Epithelial cell of prostate (primary cell): ENCODE data around the gene CDKAL1.
A peak's percentile ranks its signal among the peaks of the same experiment; 100 is the strongest.

ENCODE experiments used
- DNase-seq: peaks from one replicate; pipeline ENCODE4 v3.0.0-alpha.2; 2011; ENCODE audit warnings: low read depth, low spot score
- H3K27ac ChIP-seq: fragments of 450-650 bp; 2 replicates; pipeline ENCODE4 v1.5.1; 2017; ENCODE audit warnings: mild to moderate bottlenecking

Gene CDKAL1

DNA sequence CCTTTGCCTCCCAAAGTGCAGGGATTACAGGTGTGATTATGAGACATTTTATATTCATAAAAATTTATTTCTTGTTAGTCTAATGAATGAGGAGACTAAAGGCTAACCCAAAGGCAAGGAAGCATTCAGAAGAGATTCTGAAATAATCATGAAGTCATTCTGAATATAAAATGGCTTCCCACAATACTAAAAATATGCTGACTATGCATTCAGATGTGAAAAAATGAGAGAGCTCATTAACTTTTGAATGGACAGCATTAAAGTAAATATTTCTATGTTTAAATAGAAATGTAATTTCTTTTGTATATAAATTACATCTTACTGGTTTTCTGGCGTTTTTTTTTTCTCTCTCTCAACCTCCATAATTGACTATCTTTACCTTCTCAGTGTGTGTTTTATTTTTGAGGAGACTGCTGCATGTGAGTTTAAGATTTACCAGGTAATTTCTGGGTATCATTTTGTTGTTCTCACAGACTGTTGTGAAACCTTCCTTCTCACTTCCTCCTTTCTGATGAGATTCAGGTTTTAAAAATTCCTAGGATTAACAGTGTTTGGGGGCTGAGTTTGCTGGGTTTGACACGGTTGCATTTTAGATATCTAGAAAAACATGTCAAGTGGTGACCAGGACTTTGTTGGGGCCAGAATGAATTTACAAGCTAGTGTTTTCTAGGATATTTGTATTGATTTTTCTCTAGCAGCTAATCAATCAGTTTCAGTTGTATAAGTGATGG is 316.6 kb downstream of the CDKAL1 start:
- no peak for DNase-seq
- H3K27ac ChIP-seq: no peak overlapping the region

DNA sequence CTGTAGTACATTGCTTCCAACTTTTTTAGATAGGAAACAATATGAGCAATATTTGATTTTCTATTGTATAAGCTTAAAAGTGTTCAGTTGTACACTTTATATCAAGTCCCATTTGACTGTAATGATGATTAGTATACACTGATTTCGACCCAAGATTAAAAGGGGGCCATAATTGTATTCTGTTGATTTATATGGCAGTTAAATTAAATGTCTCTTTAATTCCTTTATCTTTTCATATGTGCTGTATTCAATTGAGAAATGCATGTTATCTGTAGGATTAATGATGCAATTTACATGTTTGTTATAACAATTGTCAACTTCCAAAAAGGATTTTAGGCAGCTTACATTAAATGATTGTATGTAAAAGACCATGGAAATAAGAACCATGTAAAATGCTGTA is 317.5 kb downstream of the CDKAL1 start:
- DNase-seq: no peak

GRCh38 chr6:20853828-20854227 is 319.6 kb downstream of the CDKAL1 start:
- no peak overlapping the region for H3K27ac ChIP-seq
- no peak for DNase-seq

More for the DNA sequence above, 317.5 kb downstream of the CDKAL1 start:
- no peak overlapping the region for H3K27ac ChIP-seq

- DNase-seq: no peak
- no peak overlapping the region for H3K27ac ChIP-seq
Measured at GRCh38 chr6:20856681-20857288, 322.5 kb downstream of the CDKAL1 start.

DNA sequence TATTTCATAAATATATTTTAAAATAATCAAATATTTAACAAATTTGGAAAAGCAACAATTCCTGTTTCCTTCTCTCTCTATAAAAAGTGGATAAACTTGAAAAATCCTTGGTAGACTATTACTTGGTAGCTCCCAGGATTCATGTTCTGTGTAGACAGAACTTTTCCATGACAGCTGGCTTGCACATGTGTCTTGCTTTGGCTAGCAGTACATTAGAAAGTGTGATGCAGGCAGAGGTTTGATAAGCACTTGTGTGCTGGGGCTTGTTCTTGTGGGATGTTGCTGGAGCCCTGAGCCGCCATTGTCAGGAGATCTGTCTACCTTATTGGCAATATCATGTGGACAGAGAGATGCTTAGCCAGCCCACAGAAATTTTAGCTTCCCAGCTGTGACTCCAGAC is 327.2 kb downstream of the CDKAL1 start:
- DNase-seq: no peak
- no peak overlapping the region for H3K27ac ChIP-seq

DNA sequence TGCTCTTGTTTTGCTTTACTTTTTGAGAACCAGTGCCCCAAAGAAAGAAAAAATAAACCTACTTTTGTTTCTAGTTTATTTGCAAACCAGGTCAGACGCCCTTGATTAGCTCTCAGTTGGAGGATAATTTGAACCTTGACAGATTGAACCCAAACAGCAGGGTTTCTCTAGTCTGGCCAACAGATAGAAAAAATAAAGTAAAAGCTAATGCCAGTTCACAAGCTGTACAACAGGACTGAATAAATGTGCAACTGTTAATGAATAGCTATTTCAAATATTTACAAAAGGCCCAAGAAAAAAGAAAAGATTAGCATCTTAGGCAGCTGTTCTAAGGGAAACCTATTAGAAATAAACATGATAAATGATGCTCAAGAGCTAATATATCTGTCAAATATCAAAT is 331.8 kb downstream of the CDKAL1 start:
- no peak overlapping the region for H3K27ac ChIP-seq
- DNase-seq: no peak

GRCh38 chr6:20866935-20867703 is 332.9 kb downstream of the CDKAL1 start:
- H3K27ac ChIP-seq: no peak overlapping the region
- DNase-seq: no peak

DNA sequence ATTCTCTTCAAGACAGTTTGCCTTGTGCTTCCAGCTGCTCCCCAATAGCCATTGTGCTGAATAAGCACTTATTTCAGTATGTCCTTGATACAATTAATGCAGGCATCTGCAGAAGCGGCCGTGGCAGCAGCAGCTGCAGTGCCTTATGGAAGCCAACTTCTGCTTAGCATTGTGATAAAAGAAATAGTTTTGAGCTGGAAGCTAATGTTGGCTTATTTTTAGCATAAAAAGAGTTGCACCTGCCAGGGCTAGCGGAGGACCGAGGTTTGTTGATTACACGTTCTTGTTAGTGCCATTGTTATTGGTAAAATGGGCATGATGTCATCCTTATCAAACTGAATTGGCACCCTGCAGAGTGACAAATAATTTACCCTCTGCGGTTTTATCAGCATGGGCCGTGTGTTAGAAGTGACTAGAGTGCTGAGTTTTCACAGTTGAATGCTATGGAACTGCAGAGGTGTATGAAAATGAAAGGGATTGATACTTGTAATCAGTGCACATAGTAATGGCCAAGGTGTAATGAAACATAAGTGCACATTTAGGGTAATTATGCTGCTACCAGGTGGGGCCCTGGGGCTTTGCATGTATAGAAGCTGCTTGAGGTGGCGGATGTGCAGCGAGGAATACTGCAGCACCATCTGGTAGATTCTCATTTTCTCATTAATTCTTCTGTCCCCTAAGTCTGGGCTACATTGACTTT is 334.3 kb downstream of the CDKAL1 start:
- DNase-seq: no peak
- H3K27ac ChIP-seq: no peak overlapping the region

DNA sequence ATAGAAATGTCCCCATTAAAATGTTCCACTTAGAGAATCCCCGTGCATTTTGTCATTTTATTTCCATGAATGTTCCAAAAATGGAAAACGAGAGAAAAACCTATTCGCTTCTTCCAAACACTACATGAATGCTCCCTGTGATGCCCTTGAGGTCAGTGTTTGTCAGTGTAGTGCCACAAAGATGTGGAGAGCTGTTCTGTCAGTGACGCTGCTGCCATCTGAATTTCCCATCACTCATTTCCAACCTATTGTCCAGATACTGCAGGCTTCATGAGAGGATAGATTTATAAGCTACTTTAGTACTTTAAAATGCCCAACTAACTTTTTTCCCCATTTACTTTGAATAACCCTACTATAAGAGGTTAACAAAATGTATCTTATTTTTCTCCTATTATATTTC is 335.8 kb downstream of the CDKAL1 start:
- H3K27ac ChIP-seq: no peak overlapping the region
- DNase-seq: no peak

GRCh38 chr6:20870493-20870892 is 336.2 kb downstream of the CDKAL1 start:
- no peak overlapping the region for H3K27ac ChIP-seq

GRCh38 chr6:20873425-20874190 is 339.4 kb downstream of the CDKAL1 start:
- DNase-seq: no peak
- no peak overlapping the region for H3K27ac ChIP-seq

More at GRCh38 chr6:20870493-20870892, 336.2 kb downstream of the CDKAL1 start:
- DNase-seq: no peak

- DNase-seq: no peak
Measured at GRCh38 chr6:20875369-20875963, 341.2 kb downstream of the CDKAL1 start.

GRCh38 chr6:20876036-20876435 is 341.8 kb downstream of the CDKAL1 start:
- peak overlapping the region; percentile 85 for H3K27ac ChIP-seq

More at GRCh38 chr6:20875369-20875963, 341.2 kb downstream of the CDKAL1 start:
- peak overlapping the region; percentile 85 for H3K27ac ChIP-seq

GRCh38 chr6:20876561-20876960 is 342.3 kb downstream of the CDKAL1 start:
- peak overlapping the region; percentile 85 for H3K27ac ChIP-seq
- DNase-seq: no peak

More at GRCh38 chr6:20876036-20876435, 341.8 kb downstream of the CDKAL1 start:
- DNase-seq: no peak

GRCh38 chr6:20877008-20877937 is 343.0 kb downstream of the CDKAL1 start:
- peak; percentile 93 for DNase-seq
- peak overlapping the region; percentile 85 for H3K27ac ChIP-seq

DNA sequence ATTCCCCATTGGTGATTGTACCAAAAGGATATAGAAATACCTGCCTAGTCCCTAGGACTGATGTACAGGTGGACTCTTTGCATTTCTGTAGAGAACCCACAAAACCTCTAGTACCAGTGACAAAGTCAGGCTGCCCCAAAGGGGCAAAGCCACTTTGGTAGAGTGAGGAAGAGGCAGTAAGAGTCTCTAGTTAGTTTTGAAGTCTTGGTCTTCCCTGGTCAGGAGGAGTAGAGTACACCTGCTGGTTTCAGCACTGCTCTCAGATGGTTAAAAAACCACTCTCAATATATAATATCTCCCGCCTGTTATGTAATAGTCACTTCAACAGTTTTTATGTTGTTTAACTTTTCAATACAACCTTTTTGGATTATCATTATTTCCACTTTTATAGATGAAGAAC is 344.9 kb downstream of the CDKAL1 start:
- no peak for DNase-seq
- no peak overlapping the region for H3K27ac ChIP-seq

GRCh38 chr6:20879526-20879925 is 345.3 kb downstream of the CDKAL1 start:
- no peak for DNase-seq
- no peak overlapping the region for H3K27ac ChIP-seq

- H3K27ac ChIP-seq: no peak overlapping the region
- DNase-seq: no peak
Measured at GRCh38 chr6:20881365-20881764, 347.1 kb downstream of the CDKAL1 start.
